ENCODE results near the gene KCNJ5.

Gene KCNJ5
- total RNA-seq: 0 reads per million in 2 donors

DNA sequence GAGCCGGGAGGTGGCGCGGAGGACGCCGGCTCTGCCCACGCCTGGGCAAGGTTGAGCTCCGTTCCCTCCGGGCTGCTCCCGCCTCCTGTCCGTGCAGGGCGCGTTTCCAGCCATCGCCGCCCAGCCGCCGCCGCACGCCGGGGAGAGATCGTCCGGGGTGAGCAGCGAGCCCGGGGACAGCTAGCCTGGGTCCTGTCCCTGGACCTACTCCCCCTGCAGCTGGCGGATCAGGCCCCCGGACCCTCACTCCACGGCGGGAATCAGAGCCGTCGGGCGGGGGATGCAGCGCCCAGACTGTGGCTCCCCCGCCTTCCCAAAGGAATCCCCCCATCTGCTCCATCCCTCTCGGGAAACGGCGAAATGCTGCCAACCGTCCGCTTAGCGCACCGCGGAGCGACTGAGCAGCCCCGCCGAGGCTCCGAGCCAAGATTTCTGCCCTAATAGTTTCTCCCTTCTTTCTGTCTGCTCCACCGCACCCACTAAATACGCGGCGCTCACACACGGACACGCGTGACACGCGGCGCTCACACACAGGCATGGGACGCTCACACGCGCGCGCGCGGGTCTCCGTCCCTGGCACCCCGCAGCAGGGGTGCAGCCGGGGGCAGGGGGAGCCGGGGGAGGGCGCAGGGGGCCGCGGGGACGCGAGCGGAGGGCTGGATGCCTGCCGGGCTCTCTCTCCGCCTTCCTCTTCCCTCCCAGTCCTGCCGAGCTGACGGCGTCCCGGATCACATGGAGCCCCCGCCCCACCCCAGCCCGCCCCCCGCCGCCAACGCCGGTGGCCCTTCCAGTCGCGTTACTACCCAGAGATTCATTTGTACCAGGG is at the start of gene KCNJ5:
Gene KCNJ5, plus strand, starts transcription at position 814 of the 826 bp plus-strand sequence. CDS start 19,918 bp downstream, outside the sequence.
- peak in 1 of 5 experiments; percentile 15 for DNase-seq

DNA sequence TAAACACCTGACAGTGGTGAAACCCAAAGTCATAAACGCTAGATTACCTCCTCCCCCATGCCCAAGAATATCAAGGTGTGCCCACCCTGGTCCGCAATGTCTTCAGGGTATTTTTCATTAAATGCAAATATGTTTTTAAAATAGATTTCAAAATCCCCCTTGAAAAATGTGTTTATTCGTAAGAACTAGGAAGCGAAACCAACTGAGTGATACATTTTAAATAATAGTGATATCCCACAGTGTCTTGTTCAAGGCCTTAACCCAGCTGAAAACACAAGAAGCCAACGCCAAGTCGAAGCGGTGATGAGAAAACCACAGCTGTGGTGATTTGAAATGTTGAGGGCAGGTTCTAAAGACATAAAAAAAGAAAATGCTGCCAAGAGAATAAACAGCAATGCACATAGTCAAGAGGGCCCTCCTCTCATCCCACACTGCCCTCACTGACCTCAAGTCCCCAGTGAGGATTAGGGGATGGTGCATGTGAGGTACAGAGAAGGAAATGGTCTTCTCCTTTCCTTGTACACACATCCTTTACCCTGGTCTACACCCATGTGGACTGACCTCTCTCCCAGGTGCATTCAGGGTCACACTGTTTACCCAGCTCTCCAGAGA is 49.6 kb upstream of the KCNJ5 start:
- peak in 2 of 5 experiments; percentile 21 to 42 for DNase-seq

DNA sequence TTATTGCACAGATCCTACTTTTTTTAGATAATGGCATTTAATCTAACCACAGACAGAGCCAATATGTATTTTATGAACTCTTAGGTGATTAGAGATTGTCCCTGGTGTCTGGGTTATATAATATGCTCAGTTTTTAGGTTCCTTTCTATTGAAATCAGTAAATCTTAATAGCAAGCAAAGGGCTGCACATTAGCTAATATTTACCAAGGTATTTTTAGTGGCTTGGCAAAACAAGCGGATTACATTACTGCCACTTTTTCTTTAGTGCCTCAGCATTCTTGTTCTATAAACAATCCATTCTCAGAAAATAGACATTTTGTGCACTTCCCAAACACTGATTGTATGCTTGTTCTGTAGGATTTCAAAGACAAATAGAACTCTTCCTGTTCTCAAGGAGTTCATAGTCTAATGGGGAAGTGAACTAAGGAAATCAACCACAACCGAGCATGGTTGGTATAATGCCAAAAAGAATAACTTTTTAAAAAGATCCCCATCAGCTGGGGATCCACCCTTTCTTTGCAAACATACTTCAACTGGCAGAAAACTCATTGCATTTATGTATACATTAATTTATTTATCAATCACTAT is 47.9 kb upstream of the KCNJ5 start:
- no peak for DNase-seq

DNA sequence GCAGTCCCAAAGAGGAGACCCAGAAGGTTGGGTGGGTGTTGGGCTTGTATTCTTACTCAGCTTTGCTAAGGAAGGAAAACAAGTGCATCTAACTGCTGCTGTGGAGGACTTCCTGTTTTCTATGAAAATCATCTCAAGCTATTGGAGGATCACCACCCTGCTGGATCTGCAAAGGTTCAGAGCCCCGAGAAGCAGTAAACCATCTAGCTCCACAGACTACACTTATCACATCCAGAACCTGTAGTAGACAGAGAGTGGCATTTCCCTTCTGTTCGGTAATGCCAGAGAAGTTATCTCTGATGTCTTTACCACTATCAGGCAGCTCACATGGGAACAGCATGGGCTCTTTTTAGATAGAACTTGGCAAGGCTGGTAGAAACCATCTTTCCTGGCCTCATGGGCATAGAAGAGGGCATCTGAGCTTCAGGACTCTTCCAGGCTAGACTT is 45.8 kb upstream of the KCNJ5 start:
- peak in 1 of 5 experiments; percentile 67 for DNase-seq

DNA sequence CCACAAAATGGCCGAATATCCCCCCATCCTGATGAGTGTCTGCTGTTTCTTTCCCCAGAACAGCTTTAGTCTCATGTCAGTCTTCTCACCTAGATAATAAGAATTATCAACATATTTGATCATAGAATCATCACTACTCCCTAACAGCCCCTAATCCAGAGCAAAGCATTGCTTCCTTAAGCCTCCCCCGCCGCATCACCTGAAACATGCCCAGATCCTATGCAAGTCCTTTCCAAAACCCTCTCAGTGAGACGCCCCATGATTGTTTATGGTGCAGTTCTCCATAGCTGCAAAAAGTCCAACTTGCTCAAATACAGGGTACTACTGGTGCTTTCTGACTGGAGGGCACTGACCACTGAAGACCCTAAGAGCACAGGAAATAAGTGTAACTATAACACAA is 44.2 kb upstream of the KCNJ5 start:
- no peak for DNase-seq

DNA sequence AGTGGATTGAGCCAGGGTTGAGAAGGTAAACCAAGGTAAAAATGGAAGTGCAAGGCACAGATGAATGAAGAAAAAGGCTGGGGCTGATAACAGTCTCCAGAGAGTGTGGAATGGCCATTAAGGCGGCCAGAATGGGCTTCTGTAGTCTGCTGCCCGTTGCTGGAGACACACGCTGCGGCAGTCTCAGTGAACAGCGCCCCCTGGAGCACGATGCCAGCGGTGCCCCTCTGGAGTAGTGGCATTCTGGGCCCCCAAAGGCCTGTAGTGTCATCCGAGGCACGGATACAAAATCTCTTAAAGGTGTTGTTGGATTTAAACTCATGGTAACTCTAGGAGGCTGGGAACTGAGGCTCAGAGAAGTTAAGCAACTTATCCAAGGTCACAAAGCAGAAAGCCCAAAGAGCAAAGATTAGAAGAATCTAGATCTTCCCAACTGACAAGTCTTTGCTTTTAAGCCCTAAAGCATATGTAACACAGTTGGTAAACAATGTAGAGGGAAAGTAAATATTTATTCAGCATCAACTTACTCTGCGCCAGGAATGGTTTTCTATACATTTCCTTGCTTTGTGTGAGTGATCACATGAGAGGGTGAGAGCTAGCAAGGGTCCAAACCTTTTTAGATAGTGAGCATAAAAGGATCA is 42.2 kb upstream of the KCNJ5 start:
- peak; percentile 29 to 58 (median 48) for DNase-seq

DNA sequence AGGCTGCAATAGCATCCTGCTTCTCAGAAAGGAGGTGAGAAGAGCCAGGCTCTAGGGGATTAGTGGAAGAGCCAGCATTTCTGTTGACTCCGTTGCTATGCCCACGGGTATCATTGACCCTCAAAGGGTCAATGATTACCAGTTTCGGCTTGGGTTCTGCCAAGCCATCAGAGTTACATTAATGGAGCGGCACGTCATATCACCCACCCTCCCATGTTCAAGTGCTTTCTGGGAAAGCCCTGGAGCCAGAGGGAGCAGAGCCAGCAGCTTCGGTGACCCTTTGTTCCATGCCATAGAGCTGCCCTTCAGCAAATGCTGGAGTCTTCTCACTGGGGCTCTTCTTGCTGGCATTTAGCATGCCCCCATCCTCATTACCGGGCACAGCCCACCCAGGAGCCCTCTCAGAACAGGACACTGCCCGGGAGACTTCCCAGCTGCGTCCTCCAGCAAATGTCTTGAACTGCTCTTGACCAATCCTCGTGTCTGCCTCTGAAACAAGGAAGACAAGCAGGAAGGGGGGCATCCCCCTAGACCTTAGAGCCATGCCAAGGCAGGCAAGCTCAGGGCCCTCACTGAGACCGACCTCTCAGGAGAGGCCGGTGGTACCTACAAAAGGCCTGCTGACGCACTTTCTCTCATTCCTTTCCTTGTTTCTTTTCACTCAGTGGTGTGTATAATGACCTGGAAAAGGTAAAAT is 38.7 kb upstream of the KCNJ5 start:
- no peak for DNase-seq

DNA sequence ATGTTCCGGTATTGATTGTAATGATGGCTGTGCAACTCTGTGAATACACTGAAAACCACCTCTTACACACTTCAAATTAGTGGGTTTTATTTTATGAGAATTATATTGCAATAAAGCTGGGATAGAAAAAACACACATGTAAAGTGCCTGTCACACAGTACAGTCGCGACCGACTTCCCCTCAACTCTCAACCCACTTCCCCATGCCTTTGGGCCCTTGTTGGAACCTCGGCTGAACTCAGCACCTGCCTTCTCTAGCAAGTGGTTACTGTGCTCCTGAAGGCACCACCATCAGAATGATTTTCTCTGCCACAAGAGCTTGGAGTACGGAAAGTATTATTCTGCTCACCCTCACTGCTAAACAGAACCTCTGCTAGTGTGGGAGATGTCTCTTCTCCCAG is 37.6 kb upstream of the KCNJ5 start:
- no peak for DNase-seq

DNA sequence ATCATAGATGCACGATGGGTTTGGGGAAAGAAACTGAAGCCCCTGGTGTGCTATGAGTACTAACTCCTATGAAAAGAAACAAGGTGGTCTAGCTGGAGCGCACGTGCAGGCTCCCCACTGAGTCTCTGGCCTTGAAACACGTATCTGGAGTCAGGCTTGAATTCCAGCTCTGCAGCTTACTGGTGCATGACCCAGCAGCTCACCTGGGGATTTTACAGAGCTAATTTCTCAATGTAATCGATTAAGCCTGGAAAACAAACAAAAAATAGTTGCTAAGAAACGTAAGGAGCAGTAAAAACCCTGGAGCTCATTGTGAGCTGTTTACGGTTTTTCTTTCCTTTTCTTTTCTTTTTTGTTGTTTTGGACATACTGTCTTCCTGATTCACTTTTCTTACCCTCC is 36.3 kb upstream of the KCNJ5 start:
- no peak for DNase-seq

DNA sequence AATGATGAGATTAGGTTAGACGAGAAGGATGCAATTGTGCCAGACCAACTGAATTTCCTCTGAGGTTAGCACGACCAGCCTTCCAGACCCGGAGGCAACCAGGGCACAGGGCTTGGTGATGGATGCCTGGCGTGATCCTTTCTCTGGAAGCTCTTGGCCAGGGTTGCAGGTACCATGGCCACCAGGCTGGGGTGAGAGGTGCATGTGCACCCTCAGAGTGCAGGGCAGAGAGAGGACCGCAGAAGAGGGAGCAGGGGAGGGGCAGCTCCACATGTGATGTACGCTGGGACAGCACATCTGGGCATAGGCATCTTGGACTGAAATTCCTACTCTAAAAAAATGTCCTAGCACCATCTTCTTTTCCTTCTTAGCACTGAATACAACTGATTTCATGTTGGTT is 34.9 kb upstream of the KCNJ5 start:
- DNase-seq: no peak

DNA sequence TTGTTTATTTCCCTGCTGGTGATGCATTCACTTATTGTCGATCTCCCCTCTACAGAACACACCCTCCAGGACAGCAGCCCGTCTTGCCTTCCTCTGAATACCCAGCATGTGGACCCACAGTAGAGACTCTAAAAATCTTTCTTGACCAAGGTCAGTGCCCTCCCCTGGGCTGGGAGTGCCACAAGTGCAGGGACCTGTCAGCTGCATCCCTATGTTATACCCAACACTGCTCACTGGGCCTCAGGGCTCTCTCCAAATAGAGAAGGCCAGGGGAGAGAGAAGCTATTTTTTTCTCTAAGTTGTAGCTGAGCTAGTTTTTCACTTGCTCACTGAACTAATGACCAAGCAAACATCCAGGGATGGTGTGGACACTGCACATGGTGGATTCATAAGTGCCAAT is 33.8 kb upstream of the KCNJ5 start:
- DNase-seq: no peak

DNA sequence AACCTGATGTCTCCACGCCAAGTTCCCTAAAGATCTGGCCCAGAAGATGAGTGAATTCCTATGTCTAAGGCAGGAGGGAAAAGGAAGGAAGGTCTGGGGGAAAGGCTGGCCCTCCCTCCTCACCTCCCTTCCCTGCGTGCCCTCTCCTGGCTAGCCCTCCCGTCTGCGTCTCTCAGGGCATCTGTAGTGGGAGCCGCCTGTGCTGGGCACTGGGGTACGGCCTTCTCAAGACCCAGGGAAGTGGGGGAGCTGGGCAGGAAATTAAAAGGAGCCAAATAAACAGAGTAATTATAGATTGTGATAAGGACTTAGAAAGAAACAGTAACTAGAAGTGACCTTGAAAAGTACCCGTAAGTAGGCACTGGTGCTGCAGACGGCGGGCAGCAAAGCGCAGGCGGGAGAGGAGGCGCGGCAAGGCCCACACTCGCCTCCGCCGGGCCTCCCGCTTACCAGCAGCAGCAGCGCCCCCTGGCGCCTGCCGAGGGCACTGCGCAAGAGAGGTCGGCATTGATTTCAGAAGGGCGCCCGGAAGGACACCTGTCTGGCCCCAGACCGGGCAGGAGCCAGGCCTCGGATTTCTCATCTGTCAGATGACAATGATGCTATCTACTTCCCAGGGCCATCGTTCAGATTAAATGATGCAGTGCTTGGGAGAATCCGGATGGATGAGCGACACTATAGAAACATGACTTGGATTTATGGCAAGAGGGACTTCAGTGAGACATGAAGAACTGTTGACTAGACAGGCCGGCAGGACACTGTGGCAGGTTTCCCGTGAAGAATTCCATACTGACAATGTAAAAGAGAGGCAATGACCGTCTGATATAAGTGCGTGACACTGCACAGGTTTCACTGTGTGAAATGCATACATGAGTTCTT is 31.4 kb upstream of the KCNJ5 start:
- peak; percentile 52 to 77 (median 68) for DNase-seq

DNA sequence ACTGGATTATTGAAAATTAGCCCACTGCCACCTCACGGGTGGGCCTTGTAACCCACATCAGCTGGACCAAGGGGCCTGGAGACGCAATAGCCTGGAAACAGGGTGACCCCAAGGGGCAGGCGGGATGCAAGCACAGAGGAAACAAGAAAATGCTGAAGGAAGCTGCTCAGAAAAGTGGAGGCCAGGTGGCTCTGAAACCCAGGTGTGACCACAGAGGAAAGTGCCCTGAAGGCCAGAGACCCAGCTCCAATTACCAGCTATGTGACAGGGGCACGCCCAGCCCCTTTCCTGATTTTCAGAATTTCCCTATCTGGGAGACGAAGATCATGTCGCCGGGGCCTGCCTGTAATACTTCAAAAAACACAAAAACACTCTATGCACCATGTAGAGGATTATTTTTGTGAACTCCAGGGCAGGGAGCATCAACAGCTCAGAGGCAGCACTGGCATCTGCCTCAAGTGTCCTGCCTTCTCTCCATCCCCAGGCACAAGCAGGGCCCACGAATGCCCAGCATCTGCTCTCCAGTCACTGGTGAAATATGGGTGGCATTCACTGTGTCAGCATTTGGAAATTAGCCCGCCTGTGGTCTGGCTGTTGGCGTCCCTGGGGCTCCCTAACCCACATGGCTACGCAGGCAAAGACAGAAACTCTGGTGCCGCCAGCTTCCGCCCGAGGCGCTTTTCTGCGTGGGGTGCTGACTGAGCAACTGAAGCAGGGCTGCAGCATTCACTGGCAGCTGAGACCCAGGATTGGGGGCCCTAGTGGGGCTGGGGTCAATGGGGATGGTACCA is 30.4 kb upstream of the KCNJ5 start:
- DNase-seq: no peak

DNA sequence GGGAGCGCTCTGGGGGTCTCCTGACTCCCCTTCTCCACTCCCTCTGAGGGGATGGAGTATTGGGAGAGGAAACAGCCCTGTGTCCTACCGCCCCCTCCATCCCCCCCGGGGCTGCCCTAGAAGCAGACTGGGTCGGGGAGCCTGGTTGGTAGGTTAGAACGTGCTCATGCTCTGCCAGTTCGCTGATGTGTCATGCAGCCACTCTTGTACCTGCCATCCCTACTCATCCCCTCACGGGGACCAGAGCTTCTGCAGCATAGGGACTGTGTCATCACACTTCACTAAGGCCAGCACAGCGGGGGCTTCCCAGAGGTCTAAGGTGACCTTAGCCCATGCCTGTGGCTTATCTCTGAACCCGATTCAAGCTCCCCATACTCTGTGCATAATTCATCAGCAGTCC is 28.8 kb upstream of the KCNJ5 start:
- no peak for DNase-seq

DNA sequence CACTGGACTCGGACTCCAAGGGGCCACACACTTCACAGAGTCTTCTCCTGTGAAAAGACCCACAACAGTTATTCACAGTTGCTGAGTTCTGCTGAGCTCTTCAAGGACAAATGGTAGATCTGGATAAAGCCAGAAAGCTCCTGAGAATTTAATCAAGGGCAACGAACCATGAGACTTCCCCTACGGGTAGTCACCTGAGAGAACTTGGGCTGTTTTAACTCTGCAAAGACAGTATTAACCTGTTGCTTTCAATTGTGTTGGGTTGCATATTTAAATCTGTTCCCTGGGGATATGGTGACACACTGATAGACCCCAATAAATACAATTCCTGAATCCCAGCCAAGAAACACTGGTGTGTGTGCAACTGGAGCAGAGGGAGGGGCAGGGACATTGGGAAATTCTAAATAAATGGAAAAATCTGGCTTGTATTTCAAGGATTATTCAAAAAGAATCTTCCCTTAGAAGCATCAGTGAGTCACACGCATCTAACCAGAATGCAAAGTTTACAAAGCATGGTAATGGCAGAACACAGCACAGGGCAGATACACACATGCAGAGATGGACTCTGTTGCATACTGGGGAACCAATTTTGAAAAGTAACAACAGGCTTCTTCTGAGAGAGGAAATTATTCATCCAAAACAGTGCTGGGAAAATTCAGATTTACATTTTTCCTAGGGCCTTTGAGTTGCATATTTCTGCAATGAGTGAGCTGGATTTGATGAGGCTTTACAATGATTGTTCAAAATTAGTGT is 28.1 kb upstream of the KCNJ5 start:
- DNase-seq: no peak

DNA sequence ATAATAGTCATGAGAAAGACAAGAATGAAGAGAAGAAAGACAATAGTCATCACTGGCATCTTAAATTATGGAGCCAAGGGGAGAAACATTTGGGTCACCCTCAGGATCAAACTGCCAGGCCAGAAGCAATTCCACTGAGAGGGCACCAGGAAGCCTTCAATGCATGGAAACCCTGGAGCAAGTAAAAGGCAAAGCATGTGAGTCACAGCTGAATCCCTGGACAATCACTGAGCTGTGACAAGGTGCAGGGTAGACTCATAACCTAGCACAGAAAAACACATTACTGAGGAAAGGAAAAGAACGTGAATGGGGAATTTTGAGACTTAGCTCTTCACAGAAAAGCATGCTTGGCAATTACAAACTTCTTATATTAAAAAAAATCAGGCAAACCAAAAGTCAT is 25.7 kb upstream of the KCNJ5 start:
- DNase-seq: no peak

DNA sequence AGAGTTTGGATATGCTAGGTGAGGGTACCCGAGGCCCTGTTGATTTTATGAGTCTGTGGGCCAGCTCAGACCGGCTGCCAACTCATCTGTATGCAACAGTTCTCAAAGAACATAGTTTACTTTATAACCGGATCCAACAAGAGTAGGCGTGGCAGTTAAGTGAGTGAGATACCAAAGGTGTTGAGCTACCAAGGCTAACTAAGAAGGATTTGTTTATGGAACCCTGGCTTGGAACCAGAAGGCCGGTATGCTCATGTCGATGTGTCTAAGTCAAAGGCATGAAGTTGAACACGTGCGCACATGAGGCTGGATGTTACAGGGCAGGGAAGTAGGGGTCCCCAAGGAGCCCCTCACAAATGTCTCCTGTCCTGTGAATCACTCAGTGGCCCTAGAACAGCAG is 23.9 kb upstream of the KCNJ5 start, which contains the start of gene KCNJ1:
Gene KCNJ1, minus strand, starts transcription at position 20 of the 400 bp plus-strand sequence. CDS start 27,053 bp downstream, outside the sequence.
- DNase-seq: peak in 1 of 5 experiments; percentile 55

DNA sequence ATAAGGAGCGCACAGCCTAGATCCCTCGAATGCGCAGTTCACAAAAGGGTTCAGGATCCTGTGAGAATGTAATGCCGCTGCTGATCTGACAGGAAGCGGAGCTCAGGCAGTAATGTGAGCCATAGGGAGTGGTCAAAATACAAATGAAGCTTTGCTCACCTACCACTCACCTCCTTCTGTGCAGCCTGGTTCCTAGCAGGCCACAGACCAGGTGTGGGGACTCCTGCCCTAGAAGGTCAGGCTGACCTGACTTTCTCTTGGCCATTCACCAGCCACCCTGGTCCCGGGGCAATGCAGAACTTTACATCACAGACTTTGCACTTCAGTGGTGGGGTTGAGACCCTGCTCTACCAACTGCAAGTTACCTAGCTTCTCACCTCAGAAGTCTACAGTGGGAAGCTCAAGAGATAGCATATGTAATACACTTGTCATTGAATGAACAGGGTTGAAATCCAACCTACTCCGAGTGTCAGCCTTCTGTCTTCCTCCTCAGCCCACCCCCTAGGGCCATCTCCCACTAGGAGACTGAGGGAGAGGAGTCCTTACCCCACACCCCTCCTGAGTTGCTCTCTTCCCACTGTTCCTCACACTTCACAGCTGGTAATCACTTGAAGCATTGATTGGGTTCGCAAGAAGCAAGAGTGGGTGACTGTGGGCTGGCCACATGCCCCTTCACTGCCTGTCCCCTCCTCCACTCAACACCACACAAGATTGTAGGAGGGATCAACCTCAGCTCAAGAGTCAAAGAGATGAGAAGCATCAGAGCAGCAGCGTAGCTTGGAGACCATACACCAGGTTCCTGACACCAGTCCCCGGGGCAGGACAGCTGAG is 22.1 kb upstream of the KCNJ5 start:
- DNase-seq: peak in 2 of 5 experiments; percentile 21 to 59

DNA sequence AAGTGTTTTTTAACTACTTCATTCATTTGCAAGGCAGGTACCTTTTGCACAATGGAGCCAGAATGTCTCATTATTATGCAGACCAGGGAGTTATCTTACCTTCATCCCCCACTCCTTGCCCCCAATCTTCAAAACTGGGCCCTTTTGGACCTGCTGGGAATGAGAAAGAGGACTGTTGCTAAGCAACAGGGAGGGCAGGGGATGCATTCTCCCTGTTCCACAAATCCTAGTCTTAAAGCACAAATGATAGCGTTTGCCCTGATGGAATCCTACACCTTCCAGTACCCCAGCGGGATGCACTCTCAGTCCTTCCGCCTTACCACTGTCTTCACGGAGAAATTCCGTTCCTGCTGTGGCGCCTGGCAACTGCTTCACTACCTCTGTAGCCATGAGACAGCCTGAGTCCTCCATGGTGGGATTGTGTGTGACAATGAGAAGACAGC is 20.0 kb upstream of the KCNJ5 start:
- no peak for DNase-seq
